ENCODE results near the gene STRN4. TPM values are rescaled to one million over a fixed set of nuclear protein-coding genes. Genes with fewer than 3 reads are reported as not detected.
A peak's percentile ranks its signal among the peaks of the same experiment; 100 is the strongest.

STRN4 gene
- total and polyA plus RNA-seq, 2 donors from 2014 or later: 31.5 to 74.9 TPM

GRCh38 chr19:46678110-46678732, 68.0 kb downstream of the STRN4 start:
- intact Hi-C loops (cut with DNase I): no loop called here
- Histone ChIP-seq H3K9ac (ENCODE audit: low read length in 3 of 3) (no peak overlapping the region), H3K9me3 (ENCODE audit: control insufficient read depth in 2 of 3, insufficient read depth in 1 of 3, low read length in 3 of 3) (no peaks in the 10 kb centered on the region), H3K27me3 (ENCODE audit: control insufficient read depth, insufficient read depth, low read length) (no peaks in the 10 kb centered on the region), H3K4me3 (ENCODE audit: low read length in 3 of 3) (no peak overlapping the region), H3K27ac (ENCODE audit: low read depth in 2 of 2, low read length in 2 of 2) (no peak overlapping the region), H3K4me1 (ENCODE audit: control insufficient read depth in 2 of 3, insufficient read depth in 2 of 3, low read depth in 1 of 3, low read length in 3 of 3) (no peaks in the 10 kb centered on the region), H3K36me3 (ENCODE audit: control insufficient read depth in 2 of 3, insufficient read depth in 3 of 3, low read length in 3 of 3) (peaks cover 0 to 15% (median 6%) of the 10 kb centered on the region in 3 donors)
- FAIRE-seq (no peak), DNase-seq (peak in 1 of 5 donors; percentile 19)
- no peak for TF ChIP-seq CTCF (IDR thresholded peaks at IDR 0.05; ENCODE audit: borderline replicate concordance, extremely low read depth, insufficient read depth)

GRCh38 chr19:46674416-46675178, 71.7 kb downstream of the STRN4 start:
- no peak overlapping the region for H3K4me3 ChIP-seq (ENCODE audit: low read length in 3 of 3)
- intact Hi-C loops (cut with DNase I): no loop called here
- H3K9me3 ChIP-seq (ENCODE audit: control insufficient read depth in 2 of 3, insufficient read depth in 1 of 3, low read length in 3 of 3): no peaks in the 10 kb centered on the region
- H3K27ac ChIP-seq (ENCODE audit: low read depth in 2 of 2, low read length in 2 of 2): no peak overlapping the region
- no peak for TF ChIP-seq CTCF (IDR thresholded peaks at IDR 0.05; ENCODE audit: borderline replicate concordance, extremely low read depth, insufficient read depth)
- no peaks in the 10 kb centered on the region for H3K4me1 ChIP-seq (ENCODE audit: control insufficient read depth in 2 of 3, insufficient read depth in 2 of 3, low read depth in 1 of 3, low read length in 3 of 3)
- H3K27me3 ChIP-seq (ENCODE audit: control insufficient read depth, insufficient read depth, low read length): no peaks in the 10 kb centered on the region
- peak in 3 of 5 donors; percentile 26 to 39 (median 33) for DNase-seq
- no peak for FAIRE-seq
- peaks cover 0 to 15% (median 6%) of the 10 kb centered on the region in 3 donors for H3K36me3 ChIP-seq (ENCODE audit: control insufficient read depth in 2 of 3, insufficient read depth in 3 of 3, low read length in 3 of 3)
- H3K9ac ChIP-seq (ENCODE audit: low read length in 3 of 3): no peak overlapping the region

GRCh38 chr19:46670813-46671212, 75.4 kb downstream of the STRN4 start:
- intact Hi-C loops (cut with DNase I): no loop called here
- FAIRE-seq (no peak), DNase-seq (no peak)
- Histone ChIP-seq H3K9ac (ENCODE audit: low read length in 3 of 3) (no peak overlapping the region), H3K27ac (ENCODE audit: low read depth in 2 of 2, low read length in 2 of 2) (no peak overlapping the region), H3K27me3 (ENCODE audit: control insufficient read depth, insufficient read depth, low read length) (no peaks in the 10 kb centered on the region), H3K36me3 (ENCODE audit: control insufficient read depth in 2 of 3, insufficient read depth in 3 of 3, low read length in 3 of 3) (peaks cover 0 to 5% (median 2%) of the 10 kb centered on the region in 3 donors), H3K4me1 (ENCODE audit: control insufficient read depth in 2 of 3, insufficient read depth in 2 of 3, low read depth in 1 of 3, low read length in 3 of 3) (no peaks in the 10 kb centered on the region), H3K9me3 (ENCODE audit: control insufficient read depth in 2 of 3, insufficient read depth in 1 of 3, low read length in 3 of 3) (no peaks in the 10 kb centered on the region), H3K4me3 (ENCODE audit: low read length in 3 of 3) (no peak overlapping the region)
- TF ChIP-seq CTCF (IDR thresholded peaks at IDR 0.05; ENCODE audit: borderline replicate concordance, extremely low read depth, insufficient read depth): no peak

Small RNA genes within 50 kb of the gene (microRNA-seq; reads per million reads assigned to microRNA genes)
- 2.0 reads per million for gene MIR320E

Other genes starting within 250 kb of the STRN4 start
- gene CALM3, start 145.1 kb downstream of the STRN4 start, total RNA-seq: 217 TPM
- gene CALM3, start 145.1 kb downstream of the STRN4 start, polyA plus RNA-seq (ENCODE audit: insufficient read depth, low read depth, low replicate concordance): 350 TPM
- gene PTGIR, start 121.4 kb downstream of the STRN4 start, total RNA-seq: 10.1 TPM
- gene PTGIR, start 121.4 kb downstream of the STRN4 start, polyA plus RNA-seq (ENCODE audit: insufficient read depth, low read depth, low replicate concordance): 7.5 TPM
- gene GNG8, start 110.2 kb downstream of the STRN4 start, total RNA-seq: not detected
- not detected for gene GNG8, start 110.2 kb downstream of the STRN4 start, polyA plus RNA-seq (ENCODE audit: insufficient read depth, low read depth, low replicate concordance)
- 10.4 TPM for gene DACT3, start 85.3 kb downstream of the STRN4 start, total RNA-seq
- gene DACT3, start 85.3 kb downstream of the STRN4 start, polyA plus RNA-seq (ENCODE audit: insufficient read depth, low read depth, low replicate concordance): 5.4 TPM
- gene PRKD2, start 29.3 kb downstream of the STRN4 start, total RNA-seq: 69.8 TPM
- gene PRKD2, start 29.3 kb downstream of the STRN4 start, polyA plus RNA-seq (ENCODE audit: insufficient read depth, low read depth, low replicate concordance): 26.7 TPM
- gene FKRP, start 393 bp downstream of the STRN4 start, total RNA-seq: 20.5 TPM
- gene FKRP, start 393 bp downstream of the STRN4 start, polyA plus RNA-seq (ENCODE audit: insufficient read depth, low read depth, low replicate concordance): 11.8 TPM
- 93.9 TPM for gene SLC1A5, start 42.1 kb upstream of the STRN4 start, total RNA-seq
- 42.1 TPM for gene SLC1A5, start 42.1 kb upstream of the STRN4 start, polyA plus RNA-seq (ENCODE audit: insufficient read depth, low read depth, low replicate concordance)
- gene AP2S1, start 104.4 kb upstream of the STRN4 start, total RNA-seq: 105 TPM
- gene AP2S1, start 104.4 kb upstream of the STRN4 start, polyA plus RNA-seq (ENCODE audit: insufficient read depth, low read depth, low replicate concordance): 226 TPM
- 53.6 TPM for gene ARHGAP35, start 114.5 kb upstream of the STRN4 start, total RNA-seq
- 14.0 TPM for gene ARHGAP35, start 114.5 kb upstream of the STRN4 start, polyA plus RNA-seq (ENCODE audit: insufficient read depth, low read depth, low replicate concordance)

Data from kidney (tissue), 14 donors.